Measurements from ENCODE around the gene GPR68.
A peak's percentile ranks its signal among the peaks of the same experiment; 100 is the strongest.

Gene GPR68

DNA sequence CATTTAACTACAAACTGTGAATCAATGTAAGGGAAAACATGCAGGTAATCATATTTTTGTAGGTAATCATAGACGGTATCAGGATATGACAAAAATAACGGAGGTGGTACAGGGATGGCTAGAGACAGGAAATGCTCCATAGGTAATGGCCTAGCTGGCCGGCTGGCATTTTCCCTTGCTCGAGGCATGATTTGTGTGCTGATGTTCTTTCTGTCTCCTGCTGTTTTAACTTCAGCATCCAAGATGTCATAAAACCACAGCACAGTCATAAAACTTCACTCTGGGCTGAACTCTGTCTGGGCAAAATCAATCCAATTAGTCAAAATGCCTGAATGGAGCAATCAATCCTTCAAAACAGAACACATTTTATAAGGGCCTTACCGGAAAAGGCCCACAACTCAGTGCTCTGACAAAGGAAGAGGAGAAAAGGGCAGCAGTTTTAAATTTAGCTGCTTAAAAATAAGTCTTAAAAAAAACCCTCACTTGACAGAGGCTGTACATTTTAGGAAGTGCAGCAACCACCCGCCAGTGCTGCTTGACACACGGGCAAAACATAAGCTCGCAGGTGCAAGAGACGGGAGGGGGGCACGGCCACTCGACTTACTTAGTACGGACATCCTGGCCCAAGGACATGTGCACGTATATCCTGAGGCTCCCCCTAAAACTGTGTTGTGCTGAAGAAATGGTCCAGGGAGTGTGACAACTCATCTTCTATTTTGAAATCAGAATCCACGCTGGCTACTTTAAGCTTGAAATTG lies 40.5 kb upstream of the GPR68 start:
- FAIRE-seq (peak; percentile 41), DNase-seq (ENCODE audit: insufficient read length, low spot score) (no peak)
- no peak for TF ChIP-seq SPI1 (IDR thresholded peaks at IDR 0.05; ENCODE audit: low read depth, low read length)
- TF ChIP-seq PAX5 (IDR thresholded peaks at IDR 0.05; ENCODE audit: insufficient read depth, low read length, severe bottlenecking): no peak
- TF ChIP-seq TAF1 (IDR thresholded peaks at IDR 0.05; ENCODE audit: low read depth, low read length): no peak

DNA sequence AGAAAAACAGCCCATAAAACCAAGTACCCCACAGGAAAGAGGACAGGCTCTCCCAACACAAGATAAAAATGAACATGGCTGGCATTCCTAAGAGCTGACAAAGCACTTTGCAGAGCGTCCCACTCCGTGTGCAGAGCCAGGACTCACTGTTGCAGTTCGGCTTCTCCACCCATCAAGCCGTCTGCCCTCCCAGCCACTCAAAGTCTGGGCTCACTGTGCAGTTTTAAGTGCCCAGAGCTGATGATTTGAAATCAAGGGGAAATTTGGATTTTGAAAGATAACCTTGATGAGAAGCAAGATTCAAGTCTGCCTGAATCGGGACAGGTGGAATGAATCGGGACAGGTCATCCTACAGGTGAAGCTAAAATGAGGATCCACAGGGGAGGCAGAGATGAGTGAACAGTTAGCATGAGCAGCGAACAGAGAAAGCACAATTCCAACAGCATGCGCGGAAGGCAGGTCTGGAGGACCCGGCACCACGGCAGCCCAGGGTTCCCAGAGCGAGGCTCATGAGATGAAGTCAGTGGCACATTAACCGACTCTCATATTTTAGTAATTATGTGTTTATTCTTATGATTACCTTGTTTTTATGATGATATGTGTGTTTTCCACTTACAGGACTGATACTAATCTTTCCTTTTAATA lies 39.8 kb upstream of the GPR68 start:
- DNase-seq (ENCODE audit: insufficient read length, low spot score): no peak
- FAIRE-seq: no peak
- TF ChIP-seq TAF1 (IDR thresholded peaks at IDR 0.05; ENCODE audit: low read depth, low read length) (no peak), SPI1 (IDR thresholded peaks at IDR 0.05; ENCODE audit: low read depth, low read length) (no peak), POLR2A (IDR thresholded peaks at IDR 0.05; ENCODE audit: low read depth, low read length) (no peak), PAX5 (IDR thresholded peaks at IDR 0.05; ENCODE audit: insufficient read depth, low read length, severe bottlenecking) (no peak), POLR2AphosphoS5 (IDR thresholded peaks at IDR 0.05; ENCODE audit: low read depth, low read length) (no peak), POU2F2 (IDR thresholded peaks at IDR 0.05; ENCODE audit: low read depth, low read length) (no peak)

DNA sequence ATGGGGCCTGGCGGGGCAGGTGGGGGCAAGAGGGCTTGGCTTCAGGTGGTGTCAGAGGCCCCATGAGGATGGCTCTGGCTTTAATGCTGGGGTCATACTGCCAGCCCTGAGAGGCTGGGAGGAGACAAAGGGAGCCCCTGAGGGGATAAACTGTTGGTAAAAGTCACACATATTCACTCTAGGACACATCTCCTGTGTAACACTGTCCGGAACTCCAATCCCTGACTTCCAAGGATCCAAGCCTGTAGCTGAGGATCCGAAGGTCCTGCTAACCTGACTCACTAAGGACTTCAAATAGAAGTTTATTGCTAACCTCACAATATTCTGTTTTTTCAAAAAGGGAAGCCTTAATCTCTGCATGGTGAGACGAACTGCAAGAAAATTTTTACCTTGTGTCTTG lies 39.2 kb upstream of the GPR68 start:
- FAIRE-seq (no peak), DNase-seq (ENCODE audit: insufficient read length, low spot score) (no peak)
- TF ChIP-seq POU2F2 (IDR thresholded peaks at IDR 0.05; ENCODE audit: low read depth, low read length) (no peak), POLR2A (IDR thresholded peaks at IDR 0.05; ENCODE audit: low read depth, low read length) (no peak), SPI1 (IDR thresholded peaks at IDR 0.05; ENCODE audit: low read depth, low read length) (no peak), POLR2AphosphoS5 (IDR thresholded peaks at IDR 0.05; ENCODE audit: low read depth, low read length) (no peak), PAX5 (IDR thresholded peaks at IDR 0.05; ENCODE audit: insufficient read depth, low read length, severe bottlenecking) (no peak), TAF1 (IDR thresholded peaks at IDR 0.05; ENCODE audit: low read depth, low read length) (no peak)

DNA sequence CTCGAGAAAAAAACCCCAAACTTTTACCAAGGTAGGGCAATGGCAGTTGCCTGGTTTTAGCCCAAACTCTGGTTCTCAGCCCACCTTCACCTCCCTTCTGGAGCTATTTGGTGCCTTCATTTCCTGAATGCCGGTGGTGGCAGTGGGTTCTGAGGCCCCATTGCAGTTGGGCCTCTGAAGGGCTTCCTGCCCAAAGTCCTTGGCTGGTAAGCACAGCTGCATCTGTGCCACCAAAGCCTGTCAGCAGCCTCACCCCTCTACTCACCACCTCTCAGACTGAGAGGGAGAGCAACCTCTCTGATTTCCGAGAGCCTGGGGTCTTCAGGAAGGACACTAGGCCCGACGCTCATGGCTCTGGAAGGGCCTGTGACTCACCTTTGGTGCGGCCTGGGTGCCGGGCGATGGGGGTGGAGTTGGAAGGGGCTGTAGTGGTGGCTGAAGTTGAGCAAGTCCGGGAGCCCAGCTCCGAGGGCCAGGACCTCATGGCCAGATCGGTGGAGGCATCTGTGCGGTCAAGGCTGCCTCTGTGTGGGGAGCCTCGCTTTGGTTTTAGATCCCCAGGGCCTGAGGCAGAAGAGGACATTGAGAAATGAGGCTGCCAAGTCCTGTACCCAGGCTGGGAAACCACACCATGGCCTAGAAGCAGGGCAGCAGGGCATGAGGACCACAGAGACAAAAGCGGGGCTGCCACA lies 38.6 kb upstream of the GPR68 start:
- DNase-seq (ENCODE audit: insufficient read length, low spot score) (no peak), FAIRE-seq (no peak)
- TF ChIP-seq TAF1 (IDR thresholded peaks at IDR 0.05; ENCODE audit: low read depth, low read length) (no peak), POLR2A (IDR thresholded peaks at IDR 0.05; ENCODE audit: low read depth, low read length) (no peak), SPI1 (IDR thresholded peaks at IDR 0.05; ENCODE audit: low read depth, low read length) (no peak), PAX5 (IDR thresholded peaks at IDR 0.05; ENCODE audit: insufficient read depth, low read length, severe bottlenecking) (no peak), POU2F2 (IDR thresholded peaks at IDR 0.05; ENCODE audit: low read depth, low read length) (no peak), POLR2AphosphoS5 (IDR thresholded peaks at IDR 0.05; ENCODE audit: low read depth, low read length) (no peak)

DNA sequence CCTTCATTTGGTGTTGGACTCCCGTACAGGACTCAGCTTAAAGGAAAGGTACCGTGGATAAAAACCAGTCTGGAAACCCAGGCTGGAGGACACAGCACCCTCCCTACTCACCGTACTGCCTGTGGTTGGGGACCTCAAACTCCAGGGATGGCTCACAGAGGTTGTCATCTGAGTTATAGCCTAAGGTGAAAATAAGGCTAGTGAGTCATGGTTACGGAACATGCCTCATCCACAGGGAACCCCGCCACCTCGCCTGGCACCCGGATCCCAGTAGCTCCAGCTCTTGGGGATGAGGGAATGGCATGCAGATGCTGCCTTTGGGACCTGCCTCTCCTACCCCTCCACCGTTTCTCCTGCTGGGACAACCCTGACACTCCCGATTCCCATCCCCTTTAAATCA lies 36.8 kb upstream of the GPR68 start:
- FAIRE-seq: no peak
- DNase-seq (ENCODE audit: insufficient read length, low spot score): no peak
- no peak for TF ChIP-seq POLR2AphosphoS5 (IDR thresholded peaks at IDR 0.05; ENCODE audit: low read depth, low read length)
- no peak for TF ChIP-seq POLR2A (IDR thresholded peaks at IDR 0.05; ENCODE audit: low read depth, low read length)
- no peak for TF ChIP-seq SPI1 (IDR thresholded peaks at IDR 0.05; ENCODE audit: low read depth, low read length)
- no peak for TF ChIP-seq TAF1 (IDR thresholded peaks at IDR 0.05; ENCODE audit: low read depth, low read length)
- no peak for TF ChIP-seq PAX5 (IDR thresholded peaks at IDR 0.05; ENCODE audit: insufficient read depth, low read length, severe bottlenecking)
- TF ChIP-seq POU2F2 (IDR thresholded peaks at IDR 0.05; ENCODE audit: low read depth, low read length): no peak

DNA sequence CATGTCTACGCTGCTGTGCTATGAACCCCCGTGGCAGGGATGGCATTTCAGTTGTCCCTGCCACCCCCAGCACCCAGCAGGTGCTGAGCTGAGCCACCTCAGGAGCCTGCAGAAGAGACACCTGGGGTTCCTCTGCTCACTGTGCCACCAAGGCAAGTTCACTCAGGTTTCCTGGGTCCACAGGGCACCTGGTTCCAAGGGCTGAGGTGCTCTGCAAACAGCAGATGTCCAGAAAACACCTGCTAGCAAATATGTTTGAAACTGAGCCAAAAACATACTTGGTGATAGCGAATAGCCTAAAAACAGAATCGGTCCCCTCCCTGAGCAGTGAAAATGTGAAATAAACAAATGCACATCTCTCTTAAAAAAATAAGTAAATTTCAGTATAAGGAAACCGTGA lies 35.6 kb upstream of the GPR68 start:
- TF ChIP-seq SPI1 (IDR thresholded peaks at IDR 0.05; ENCODE audit: low read depth, low read length): no peak
- no peak for TF ChIP-seq POLR2A (IDR thresholded peaks at IDR 0.05; ENCODE audit: low read depth, low read length)
- TF ChIP-seq POU2F2 (IDR thresholded peaks at IDR 0.05; ENCODE audit: low read depth, low read length): no peak
- TF ChIP-seq TAF1 (IDR thresholded peaks at IDR 0.05; ENCODE audit: low read depth, low read length): no peak
- TF ChIP-seq PAX5 (IDR thresholded peaks at IDR 0.05; ENCODE audit: insufficient read depth, low read length, severe bottlenecking): no peak
- no peak for TF ChIP-seq POLR2AphosphoS5 (IDR thresholded peaks at IDR 0.05; ENCODE audit: low read depth, low read length)
- no peak for FAIRE-seq
- no peak for DNase-seq (ENCODE audit: insufficient read length, low spot score)

DNA sequence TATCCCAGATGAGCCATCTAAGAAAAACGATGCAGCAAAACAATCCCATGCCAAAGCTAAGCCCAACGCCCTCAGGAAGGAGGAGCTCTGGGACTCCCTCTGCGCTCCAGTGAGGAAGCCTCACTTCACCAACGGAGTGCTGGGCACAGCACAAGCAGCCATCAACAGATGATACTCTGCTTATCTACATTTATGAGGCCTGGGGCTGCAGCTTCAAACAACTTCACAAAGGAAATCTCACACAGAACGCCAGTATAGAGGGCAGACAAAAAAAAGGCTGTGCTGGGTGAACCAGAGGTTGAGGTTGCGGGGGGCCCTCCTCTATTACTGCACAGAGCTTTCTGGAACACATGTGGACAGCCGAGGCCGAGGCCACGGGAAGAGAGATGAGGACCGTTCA lies 34.9 kb upstream of the GPR68 start:
- no peak for FAIRE-seq
- no peak for DNase-seq (ENCODE audit: insufficient read length, low spot score)
- TF ChIP-seq PAX5 (IDR thresholded peaks at IDR 0.05; ENCODE audit: insufficient read depth, low read length, severe bottlenecking) (no peak), POLR2A (IDR thresholded peaks at IDR 0.05; ENCODE audit: low read depth, low read length) (no peak), POU2F2 (IDR thresholded peaks at IDR 0.05; ENCODE audit: low read depth, low read length) (no peak), TAF1 (IDR thresholded peaks at IDR 0.05; ENCODE audit: low read depth, low read length) (no peak), POLR2AphosphoS5 (IDR thresholded peaks at IDR 0.05; ENCODE audit: low read depth, low read length) (no peak), SPI1 (IDR thresholded peaks at IDR 0.05; ENCODE audit: low read depth, low read length) (no peak)

DNA sequence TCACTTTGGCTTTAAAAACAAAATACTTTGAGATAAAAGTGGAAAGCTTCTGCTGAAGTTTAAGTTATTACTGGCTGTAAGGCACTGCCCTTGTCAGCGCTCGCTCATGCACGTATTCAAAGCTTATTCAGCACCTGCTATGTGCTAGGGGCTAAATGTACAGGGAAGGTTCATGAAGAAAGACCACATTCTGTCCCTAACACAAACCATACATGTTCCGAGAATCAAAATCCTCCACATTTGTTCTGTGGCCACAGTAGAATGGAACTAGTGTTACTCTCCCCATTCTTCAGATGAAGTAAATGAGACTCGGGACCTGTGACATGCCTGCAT lies 33.8 kb upstream of the GPR68 start:
- no peak for TF ChIP-seq TAF1 (IDR thresholded peaks at IDR 0.05; ENCODE audit: low read depth, low read length)
- no peak for TF ChIP-seq POLR2A (IDR thresholded peaks at IDR 0.05; ENCODE audit: low read depth, low read length)
- TF ChIP-seq SPI1 (IDR thresholded peaks at IDR 0.05; ENCODE audit: low read depth, low read length): no peak
- no peak for TF ChIP-seq POU2F2 (IDR thresholded peaks at IDR 0.05; ENCODE audit: low read depth, low read length)
- TF ChIP-seq PAX5 (IDR thresholded peaks at IDR 0.05; ENCODE audit: insufficient read depth, low read length, severe bottlenecking): no peak
- TF ChIP-seq POLR2AphosphoS5 (IDR thresholded peaks at IDR 0.05; ENCODE audit: low read depth, low read length): no peak
- FAIRE-seq: no peak
- DNase-seq (ENCODE audit: insufficient read length, low spot score): no peak
